Measurements from ENCODE around the gene KIF17.

KIF17 gene

DNA sequence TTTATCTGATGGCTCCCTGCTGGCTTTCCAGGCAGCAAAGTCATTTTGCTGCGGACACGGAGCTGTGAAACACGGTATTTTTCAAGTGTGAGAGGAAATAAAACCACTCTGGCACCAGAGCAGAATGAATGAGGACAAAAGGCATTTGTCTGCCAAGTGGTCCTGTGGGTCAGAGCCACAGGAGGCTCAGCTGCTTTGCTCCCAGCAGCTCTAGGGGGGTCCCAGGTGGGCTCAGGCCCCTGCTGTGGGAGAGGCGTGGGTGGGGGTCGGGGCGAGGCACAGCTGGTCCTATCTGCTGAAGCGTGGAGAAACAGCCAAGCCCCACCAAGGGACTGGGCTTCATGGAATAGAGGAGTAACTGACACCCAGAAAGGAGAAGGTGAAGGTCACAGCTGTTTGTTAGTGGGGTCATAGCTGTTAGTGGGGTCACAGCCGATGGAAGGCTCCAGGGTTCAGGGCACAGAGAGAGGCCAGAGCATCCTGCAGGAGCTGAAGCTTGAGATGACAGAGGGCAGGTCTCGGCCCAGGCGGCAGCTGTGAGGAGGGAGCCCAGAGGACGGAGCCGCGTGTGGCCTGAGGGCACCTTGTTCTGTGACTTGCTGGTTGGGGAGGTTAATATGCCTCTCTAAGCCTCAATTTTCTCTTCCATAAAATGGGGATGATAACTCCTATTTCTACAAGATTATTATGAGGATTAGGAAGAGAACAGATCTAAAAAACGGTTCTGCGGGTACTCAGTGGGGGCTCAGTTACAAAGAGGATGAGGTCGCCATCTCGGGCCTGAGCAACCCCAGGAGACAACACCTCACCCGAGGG, 7.1 kb downstream of the KIF17 start:
- H3K36me3 ChIP-seq (ENCODE audit: low read depth): no peaks in the 10 kb centered on the region
- H3K27me3 ChIP-seq (ENCODE audit: insufficient read depth, poor library complexity, severe bottlenecking): no peaks in the 10 kb centered on the region
- DNase-seq (ENCODE audit: low spot score) (no peak), ATAC-seq (ENCODE audit: low read depth) (no peak)
- H3K4me1 ChIP-seq (ENCODE audit: insufficient read depth, poor library complexity, severe bottlenecking): no peaks in the 10 kb centered on the region
- H3K27ac ChIP-seq (ENCODE audit: poor library complexity, severe bottlenecking): no peak overlapping the region
- no peak overlapping the region for H3K4me3 ChIP-seq (ENCODE audit: severe bottlenecking)
- TF ChIP-seq, protein P1, sequence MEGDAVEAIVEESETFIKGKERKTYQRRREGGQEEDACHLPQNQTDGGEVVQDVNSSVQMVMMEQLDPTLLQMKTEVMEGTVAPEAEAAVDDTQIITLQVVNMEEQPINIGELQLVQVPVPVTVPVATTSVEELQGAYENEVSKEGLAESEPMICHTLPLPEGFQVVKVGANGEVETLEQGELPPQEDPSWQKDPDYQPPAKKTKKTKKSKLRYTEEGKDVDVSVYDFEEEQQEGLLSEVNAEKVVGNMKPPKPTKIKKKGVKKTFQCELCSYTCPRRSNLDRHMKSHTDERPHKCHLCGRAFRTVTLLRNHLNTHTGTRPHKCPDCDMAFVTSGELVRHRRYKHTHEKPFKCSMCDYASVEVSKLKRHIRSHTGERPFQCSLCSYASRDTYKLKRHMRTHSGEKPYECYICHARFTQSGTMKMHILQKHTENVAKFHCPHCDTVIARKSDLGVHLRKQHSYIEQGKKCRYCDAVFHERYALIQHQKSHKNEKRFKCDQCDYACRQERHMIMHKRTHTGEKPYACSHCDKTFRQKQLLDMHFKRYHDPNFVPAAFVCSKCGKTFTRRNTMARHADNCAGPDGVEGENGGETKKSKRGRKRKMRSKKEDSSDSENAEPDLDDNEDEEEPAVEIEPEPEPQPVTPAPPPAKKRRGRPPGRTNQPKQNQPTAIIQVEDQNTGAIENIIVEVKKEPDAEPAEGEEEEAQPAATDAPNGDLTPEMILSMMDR (IDR thresholded peaks at IDR 0.05; ENCODE audit: poor library complexity, severe bottlenecking): no peak
- no peaks in the 10 kb centered on the region for H3K9me3 ChIP-seq (ENCODE audit: severe bottlenecking)

DNA sequence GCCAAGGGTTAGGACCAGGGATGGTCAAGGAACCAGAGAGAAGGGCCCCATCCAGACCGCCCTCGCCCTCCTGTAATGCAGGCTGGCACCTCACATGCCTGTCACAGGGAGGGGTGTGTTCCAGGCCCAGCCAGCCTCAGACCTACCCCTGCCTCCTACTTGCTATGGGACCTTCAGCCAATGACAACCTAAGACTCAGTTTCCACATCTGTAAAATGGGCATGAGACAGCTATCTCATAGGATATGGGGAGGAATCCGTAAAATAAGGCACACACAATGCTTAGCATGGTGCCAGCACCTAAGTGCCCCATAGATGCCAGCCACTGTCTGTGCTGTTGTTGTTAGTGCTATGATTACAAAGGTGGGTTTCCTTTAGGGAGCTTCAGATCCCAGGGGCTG, 7.9 kb downstream of the KIF17 start:
- Histone ChIP-seq H3K4me1 (ENCODE audit: insufficient read depth, poor library complexity, severe bottlenecking) (no peaks in the 10 kb centered on the region), H3K27me3 (ENCODE audit: insufficient read depth, poor library complexity, severe bottlenecking) (no peaks in the 10 kb centered on the region), H3K9me3 (ENCODE audit: severe bottlenecking) (no peaks in the 10 kb centered on the region), H3K36me3 (ENCODE audit: low read depth) (no peaks in the 10 kb centered on the region), H3K27ac (ENCODE audit: poor library complexity, severe bottlenecking) (no peak overlapping the region), H3K4me3 (ENCODE audit: severe bottlenecking) (no peak overlapping the region)
- DNase-seq (ENCODE audit: low spot score) (no peak), ATAC-seq (ENCODE audit: low read depth) (no peak)
- TF ChIP-seq, protein P1 (IDR thresholded peaks at IDR 0.05; ENCODE audit: poor library complexity, severe bottlenecking): no peak

DNA sequence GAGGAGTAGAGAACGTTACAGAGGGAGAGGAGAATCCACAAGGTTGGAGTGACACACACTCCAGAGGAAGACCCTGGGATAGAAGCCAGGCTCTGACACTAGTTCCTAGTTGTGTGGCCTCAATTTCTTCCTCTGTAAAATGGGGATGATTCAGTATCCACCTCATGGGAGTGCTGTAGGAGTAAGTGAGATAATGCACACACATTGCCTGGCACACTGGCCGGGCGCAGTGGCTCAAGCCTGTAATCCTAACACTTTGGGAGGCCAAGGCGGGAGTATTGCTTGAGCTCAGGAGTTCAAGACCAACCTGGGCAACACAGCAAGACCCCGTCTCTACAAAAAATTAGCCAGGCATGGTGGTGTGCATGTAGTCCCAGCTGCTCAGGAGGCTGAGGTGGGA, 8.9 kb downstream of the KIF17 start:
- Histone ChIP-seq H3K9me3 (ENCODE audit: severe bottlenecking) (no peaks in the 10 kb centered on the region), H3K4me3 (ENCODE audit: severe bottlenecking) (no peak overlapping the region), H3K27ac (ENCODE audit: poor library complexity, severe bottlenecking) (no peak overlapping the region), H3K4me1 (ENCODE audit: insufficient read depth, poor library complexity, severe bottlenecking) (no peaks in the 10 kb centered on the region), H3K36me3 (ENCODE audit: low read depth) (no peaks in the 10 kb centered on the region), H3K27me3 (ENCODE audit: insufficient read depth, poor library complexity, severe bottlenecking) (no peaks in the 10 kb centered on the region)
- DNase-seq (ENCODE audit: low spot score) (no peak), ATAC-seq (ENCODE audit: low read depth) (no peak)
- TF ChIP-seq, protein P1 (IDR thresholded peaks at IDR 0.05; ENCODE audit: poor library complexity, severe bottlenecking): no peak

DNA sequence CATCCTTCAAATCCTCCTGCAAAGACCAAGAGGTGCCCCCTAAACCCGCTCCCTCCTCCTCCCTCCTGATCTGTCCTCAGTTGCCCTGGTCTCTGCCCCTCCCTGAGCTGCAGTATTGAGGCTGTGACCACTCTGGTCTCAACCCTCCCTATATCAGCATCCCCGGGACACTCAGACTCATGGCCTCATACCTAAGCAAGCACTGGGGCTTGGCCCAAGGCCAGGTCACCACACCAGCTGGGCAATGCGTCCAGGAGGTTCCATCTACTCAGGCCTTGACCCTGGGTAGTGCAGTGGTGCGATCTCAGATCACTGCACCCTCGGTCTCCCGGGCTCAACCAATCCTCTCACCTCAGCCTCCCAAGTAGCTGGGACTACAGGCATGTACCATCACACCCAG, 9.8 kb downstream of the KIF17 start:
- H3K27ac ChIP-seq (ENCODE audit: poor library complexity, severe bottlenecking): no peak overlapping the region
- ATAC-seq (ENCODE audit: low read depth) (no peak), DNase-seq (ENCODE audit: low spot score) (no peak)
- no peaks in the 10 kb centered on the region for H3K27me3 ChIP-seq (ENCODE audit: insufficient read depth, poor library complexity, severe bottlenecking)
- H3K4me1 ChIP-seq (ENCODE audit: insufficient read depth, poor library complexity, severe bottlenecking): no peaks in the 10 kb centered on the region
- H3K36me3 ChIP-seq (ENCODE audit: low read depth): no peaks in the 10 kb centered on the region
- H3K4me3 ChIP-seq (ENCODE audit: severe bottlenecking): no peak overlapping the region
- H3K9me3 ChIP-seq (ENCODE audit: severe bottlenecking): no peaks in the 10 kb centered on the region
- TF ChIP-seq, protein P1 (IDR thresholded peaks at IDR 0.05; ENCODE audit: poor library complexity, severe bottlenecking): no peak

DNA sequence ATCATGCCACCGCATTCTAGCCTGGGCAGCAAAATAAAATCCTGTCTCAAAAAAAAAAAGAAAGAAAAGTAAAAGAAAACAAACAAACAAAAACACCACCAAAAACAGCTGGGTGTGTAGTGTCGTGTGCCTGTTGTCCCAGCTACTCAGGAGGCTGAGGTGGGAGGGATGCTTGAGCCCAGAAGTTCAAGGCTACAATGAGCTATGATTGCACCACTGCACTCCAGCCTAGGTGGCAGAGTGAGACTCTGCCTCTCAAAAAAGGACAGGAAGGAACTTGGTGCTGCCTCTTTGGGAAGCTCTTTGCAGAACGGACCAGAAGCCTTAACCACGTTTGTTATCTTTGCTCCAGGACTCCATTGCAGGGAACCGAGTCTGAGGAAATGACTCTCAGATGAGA, 11.0 kb downstream of the KIF17 start:
- TF ChIP-seq, protein P1 (IDR thresholded peaks at IDR 0.05; ENCODE audit: poor library complexity, severe bottlenecking): no peak
- no peak overlapping the region for H3K4me3 ChIP-seq (ENCODE audit: severe bottlenecking)
- H3K36me3 ChIP-seq (ENCODE audit: low read depth): no peaks in the 10 kb centered on the region
- no peak overlapping the region for H3K27ac ChIP-seq (ENCODE audit: poor library complexity, severe bottlenecking)
- H3K4me1 ChIP-seq (ENCODE audit: insufficient read depth, poor library complexity, severe bottlenecking): no peaks in the 10 kb centered on the region
- no peaks in the 10 kb centered on the region for H3K9me3 ChIP-seq (ENCODE audit: severe bottlenecking)
- ATAC-seq (ENCODE audit: low read depth): no peak
- H3K27me3 ChIP-seq (ENCODE audit: insufficient read depth, poor library complexity, severe bottlenecking): no peaks in the 10 kb centered on the region
- DNase-seq (ENCODE audit: low spot score): no peak
